ENCODE data around the gene E2F3. TPM values are rescaled to one million over a fixed set of nuclear protein-coding genes. Genes with fewer than 3 reads are reported as not detected.

The E2F3 gene
- polyA plus RNA-seq, 3 donors, result 7.5 to 14.6 (median 8.9) TPM

DNA sequence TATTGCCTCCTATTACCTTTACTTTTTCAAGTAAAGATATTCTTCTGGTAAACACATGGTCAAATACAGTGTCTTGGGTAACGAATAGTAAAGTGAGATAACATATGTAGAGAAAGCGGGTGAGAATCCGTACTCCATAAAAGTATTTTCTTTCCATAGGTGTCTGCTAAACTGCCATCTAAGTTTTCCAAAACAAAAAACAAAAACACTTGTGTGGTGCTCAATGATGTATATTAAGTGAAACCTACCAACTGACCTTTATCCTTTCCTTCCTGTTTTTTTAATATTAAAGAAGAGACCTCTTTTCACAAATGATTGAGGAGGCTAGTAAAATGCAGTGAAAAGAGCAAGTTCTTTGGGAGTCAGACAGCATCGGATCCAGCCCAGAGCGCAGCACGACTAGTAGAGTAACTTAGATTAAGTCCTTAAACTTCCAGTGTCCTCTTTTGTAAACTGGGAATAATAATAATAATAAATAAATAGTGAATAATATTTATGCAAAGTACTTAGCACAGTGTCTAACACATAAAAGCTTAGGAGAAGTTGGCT lies 132.1 kb downstream of the E2F3 start:
- TF ChIP-seq, protein P1, sequence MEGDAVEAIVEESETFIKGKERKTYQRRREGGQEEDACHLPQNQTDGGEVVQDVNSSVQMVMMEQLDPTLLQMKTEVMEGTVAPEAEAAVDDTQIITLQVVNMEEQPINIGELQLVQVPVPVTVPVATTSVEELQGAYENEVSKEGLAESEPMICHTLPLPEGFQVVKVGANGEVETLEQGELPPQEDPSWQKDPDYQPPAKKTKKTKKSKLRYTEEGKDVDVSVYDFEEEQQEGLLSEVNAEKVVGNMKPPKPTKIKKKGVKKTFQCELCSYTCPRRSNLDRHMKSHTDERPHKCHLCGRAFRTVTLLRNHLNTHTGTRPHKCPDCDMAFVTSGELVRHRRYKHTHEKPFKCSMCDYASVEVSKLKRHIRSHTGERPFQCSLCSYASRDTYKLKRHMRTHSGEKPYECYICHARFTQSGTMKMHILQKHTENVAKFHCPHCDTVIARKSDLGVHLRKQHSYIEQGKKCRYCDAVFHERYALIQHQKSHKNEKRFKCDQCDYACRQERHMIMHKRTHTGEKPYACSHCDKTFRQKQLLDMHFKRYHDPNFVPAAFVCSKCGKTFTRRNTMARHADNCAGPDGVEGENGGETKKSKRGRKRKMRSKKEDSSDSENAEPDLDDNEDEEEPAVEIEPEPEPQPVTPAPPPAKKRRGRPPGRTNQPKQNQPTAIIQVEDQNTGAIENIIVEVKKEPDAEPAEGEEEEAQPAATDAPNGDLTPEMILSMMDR (IDR thresholded peaks at IDR 0.05), result no peak
- Histone ChIP-seq H3K9me3 (replicated peaks in 1 of 2; ENCODE audit: control insufficient read depth in 1 of 2, insufficient read depth in 1 of 2, low read length in 2 of 2) (no peaks in the 10 kb centered on the region), H3K36me3 (replicated peaks in 1 of 2; ENCODE audit: control insufficient read depth in 1 of 2, insufficient read depth in 2 of 2, low read length in 2 of 2) (peaks cover 0 to 19% of the 10 kb centered on the region in 2 donors), H3K4me1 (ENCODE audit: control insufficient read depth in 1 of 2, insufficient read depth in 2 of 2, low read length in 2 of 2) (peaks cover 11 to 25% of the 10 kb centered on the region in 2 donors), H2AFZ (ENCODE audit: insufficient read depth, low read depth, low read length, poor library complexity, severe bottlenecking) (peak overlapping the region; percentile 94), H3K4me3 (replicated peaks in 1 of 3; ENCODE audit: low read depth in 2 of 3, low read length in 3 of 3) (peak overlapping the region; percentile 76 to 98 (median 88)), H4K20me1 (ENCODE audit: insufficient read depth, low read length) (no peaks in the 10 kb centered on the region), H3K27me3 (ENCODE audit: control insufficient read depth in 2 of 2, insufficient read depth in 2 of 2, low read length in 2 of 2) (no peaks in the 10 kb centered on the region), H3K79me2 (ENCODE audit: insufficient read depth, low read length) (peaks cover 44% of the 10 kb centered on the region), H3K9ac (ENCODE audit: insufficient read depth, low read length, poor library complexity, severe bottlenecking) (peak overlapping the region; percentile 83), H3K27ac (ENCODE audit: low read depth in 1 of 2, low read length in 2 of 2) (peak overlapping the region; percentile 89 to 94), H3K4me2 (replicated peaks; ENCODE audit: extremely low read depth, low read length, poor library complexity, severe bottlenecking) (peak overlapping the region; percentile 85)
- H3K4me3 Mint-ChIP-seq, result peak overlapping the region; percentile 59 to 96
- H3K36me3 Mint-ChIP-seq, result peaks cover 18% of the 10 kb centered on the region in 2 donors
- no CpG with 5 or more reads among the region's 6 CpGs for WGBS (ENCODE audit: insufficient coverage)
- H3K4me1 Mint-ChIP-seq, result peaks cover 14% of the 10 kb centered on the region
- intact Hi-C loops (cut with micrococcal nuclease), result loop anchor here (2.0 to 10.0 kb wide), 3 partner anchors 132 to 209 kb away; partner anchors contain the start of gene E2F3 (in 2 of the 2)
- peaks cover 0 to 1% (median 0%) of the 10 kb centered on the region in 3 donors for H3K27me3 Mint-ChIP-seq (ENCODE audit: low read depth in 3 of 3)
- peaks cover 0 to under 1% (median 0%) of the 10 kb centered on the region in 7 donors for H3K9me3 Mint-ChIP-seq
- peak overlapping the region in 4 of 7 donors; percentile 63 to 91 (median 74) for H3K27ac Mint-ChIP-seq
- DNase-seq, result no peak

DNA sequence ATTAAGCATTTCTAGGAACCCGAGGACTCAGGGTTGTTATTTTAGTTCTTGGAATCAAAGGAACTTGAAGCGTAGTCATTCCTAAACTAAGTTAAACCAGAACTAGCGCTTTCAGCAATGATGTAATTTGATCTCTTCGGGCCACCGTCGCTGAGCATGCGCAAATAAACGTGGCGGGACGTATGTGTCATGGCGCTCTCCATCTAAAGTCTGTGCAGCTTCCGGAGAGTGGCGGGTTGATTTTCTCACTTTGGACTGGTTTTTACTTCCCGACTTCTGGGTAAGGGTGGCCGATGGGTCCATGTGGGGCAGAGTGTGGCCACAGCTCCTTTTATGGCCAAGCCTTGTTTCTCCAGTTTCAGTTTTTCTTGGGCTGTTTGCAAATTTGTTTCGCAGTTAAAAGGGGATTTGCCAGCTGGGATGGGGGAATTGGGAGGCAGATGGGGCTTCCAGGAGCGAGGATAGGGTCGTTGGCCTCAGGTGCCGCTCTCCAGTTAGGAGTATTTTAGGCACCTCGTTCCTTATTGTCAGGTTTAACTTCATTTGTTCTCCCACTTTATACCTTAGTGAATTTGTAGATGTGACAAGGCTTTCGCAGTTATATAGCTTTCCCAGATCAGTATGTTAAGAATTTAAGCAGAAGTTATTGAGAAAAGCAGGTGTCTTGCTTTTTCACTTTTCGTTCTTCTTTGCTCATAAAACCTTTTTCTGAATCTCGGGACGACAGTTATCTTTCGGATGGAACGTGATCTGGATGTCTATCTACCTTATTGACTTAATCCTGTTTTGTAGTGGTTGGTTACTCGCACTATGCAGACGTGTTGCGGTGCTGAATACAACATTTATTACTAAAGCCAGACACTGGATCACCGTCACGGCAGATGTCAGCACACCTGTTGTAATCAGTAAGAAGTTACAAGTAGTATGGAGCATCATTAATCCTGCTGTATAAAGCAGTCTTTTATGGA lies 132.9 kb downstream of the E2F3 start, which contains the start of gene CDKAL1:
Gene CDKAL1, plus strand, starts transcription at position 163 of the 968 bp plus-strand sequence. CDS start 11,894 bp downstream, outside the sequence.
- Histone ChIP-seq H3K9ac (ENCODE audit: insufficient read depth, low read length, poor library complexity, severe bottlenecking) (peak within 1 kb of the TSS; percentile 83), H2AFZ (ENCODE audit: insufficient read depth, low read depth, low read length, poor library complexity, severe bottlenecking) (peak within 1 kb of the TSS; percentile 94), H3K27ac (ENCODE audit: low read depth in 1 of 2, low read length in 2 of 2) (peak within 1 kb of the TSS; percentile 89 to 94), H3K9me3 (replicated peaks in 1 of 2; ENCODE audit: control insufficient read depth in 1 of 2, insufficient read depth in 1 of 2, low read length in 2 of 2) (no peaks in the 10 kb centered on the region), H3K36me3 (replicated peaks in 1 of 2; ENCODE audit: control insufficient read depth in 1 of 2, insufficient read depth in 2 of 2, low read length in 2 of 2) (peaks cover 0 to 27% of the 10 kb centered on the region in 2 donors), H3K4me2 (replicated peaks; ENCODE audit: extremely low read depth, low read length, poor library complexity, severe bottlenecking) (peak within 1 kb of the TSS; percentile 85), H3K79me2 (ENCODE audit: insufficient read depth, low read length) (peaks cover 51% of the 10 kb centered on the region), H4K20me1 (ENCODE audit: insufficient read depth, low read length) (no peaks in the 10 kb centered on the region), H3K27me3 (ENCODE audit: control insufficient read depth in 2 of 2, insufficient read depth in 2 of 2, low read length in 2 of 2) (no peaks in the 10 kb centered on the region), H3K4me3 (replicated peaks in 1 of 3; ENCODE audit: low read depth in 2 of 3, low read length in 3 of 3) (peak within 1 kb of the TSS; percentile 76 to 98 (median 88)), H3K4me1 (ENCODE audit: control insufficient read depth in 1 of 2, insufficient read depth in 2 of 2, low read length in 2 of 2) (peaks cover 11 to 22% of the 10 kb centered on the region in 2 donors)
- peak; percentile 87 to 91 (median 87) for DNase-seq
- Mint-ChIP-seq H3K27me3 (ENCODE audit: low read depth in 3 of 3) (peaks cover 0 to 1% (median 0%) of the 10 kb centered on the region in 3 donors), H3K9me3 (no peaks in the 10 kb centered on the region), H3K27ac (peak within 1 kb of the TSS; percentile 91 to 97 (median 96)), H3K4me3 (peak within 1 kb of the TSS; percentile 90 to 96), H3K4me1 (peaks cover 12% of the 10 kb centered on the region), H3K36me3 (peaks cover 21 to 22% of the 10 kb centered on the region in 2 donors)
- TF ChIP-seq, protein P1 (IDR thresholded peaks at IDR 0.05), result no peak
- intact Hi-C loops (cut with micrococcal nuclease), result loop anchor here (2.0 to 10.0 kb wide), 3 partner anchors 132 to 210 kb away; partner anchors contain the start of gene E2F3 (in 2 of the 2)
- WGBS (ENCODE audit: insufficient coverage), result 0% methylated on average over 15 of the region's 31 CpGs

All from CD14-positive monocyte (primary cell).